Measurements from ENCODE around the gene TLE1.

The TLE1 gene

GRCh38 chr9:81686614-81687520, 2.5 kb downstream of the TLE1 start:
- DNase-seq: peak; percentile 57 to 88 (median 68)

DNA sequence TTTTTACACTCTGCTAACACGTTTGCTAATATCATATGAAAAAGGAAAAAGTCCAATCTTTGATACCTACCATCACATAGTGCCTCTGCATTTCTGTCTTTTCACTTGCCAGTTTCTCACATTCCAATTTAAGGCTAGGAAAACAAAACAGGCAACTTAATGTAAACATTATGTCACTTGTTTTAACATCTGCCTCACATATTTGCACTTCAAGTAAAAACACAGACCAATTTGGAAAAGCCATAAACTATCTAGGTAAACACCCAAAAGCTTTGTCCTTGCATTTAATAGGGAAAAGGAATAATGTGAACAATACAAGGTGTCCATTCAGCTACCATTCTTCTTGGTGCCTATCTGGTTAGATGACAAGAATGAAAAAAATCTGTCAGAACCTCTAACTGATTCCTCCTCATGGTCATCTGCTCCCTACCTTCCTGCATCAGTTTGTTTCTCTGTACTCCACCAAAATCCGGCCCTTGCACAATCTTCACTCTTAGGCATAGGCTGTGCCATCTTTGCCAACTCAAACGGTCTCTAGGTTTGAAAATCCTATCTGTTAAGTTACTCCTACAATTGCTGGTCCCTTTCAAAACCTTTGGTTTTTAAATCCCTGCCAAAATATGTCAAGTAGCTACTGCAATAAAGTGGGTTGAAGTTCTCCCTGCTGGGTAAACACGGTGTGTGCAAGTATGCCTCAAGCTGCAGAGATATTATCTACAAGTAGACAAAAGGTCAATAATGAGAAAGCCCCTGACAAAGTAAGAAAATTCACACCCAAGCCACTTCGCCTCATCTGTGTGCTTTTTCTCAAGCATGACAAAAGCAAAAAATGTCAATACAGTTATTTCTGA, 3.4 kb downstream of the TLE1 start:
- peak in 1 of 3 experiments; percentile 50 for DNase-seq

DNA sequence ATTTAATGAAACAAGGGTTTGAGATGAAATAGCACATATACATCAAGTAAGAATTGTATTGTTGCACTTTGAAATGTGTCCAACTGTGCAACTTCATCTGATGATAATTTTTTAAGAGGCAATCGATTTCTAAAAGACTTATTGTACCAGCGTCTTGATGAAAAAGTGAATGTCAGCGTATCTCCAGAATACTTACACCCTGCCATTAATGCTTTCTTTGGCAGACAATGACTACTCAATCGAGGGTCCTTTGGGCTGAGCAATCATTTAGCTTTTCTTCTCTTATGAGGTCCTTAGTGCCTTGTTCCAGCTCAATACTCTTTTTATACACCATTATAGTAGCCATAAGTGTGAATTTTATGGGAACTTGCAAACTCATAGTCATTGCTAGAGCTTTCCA, 4.7 kb downstream of the TLE1 start:
- DNase-seq: no peak

- DNase-seq: no peak
These were observed 5.6 kb downstream of the TLE1 start for GRCh38 chr9:81683704-81684103.

GRCh38 chr9:81683238-81683637, 6.1 kb downstream of the TLE1 start:
- DNase-seq: peak in 2 of 3 experiments; percentile 56 to 87

DNA sequence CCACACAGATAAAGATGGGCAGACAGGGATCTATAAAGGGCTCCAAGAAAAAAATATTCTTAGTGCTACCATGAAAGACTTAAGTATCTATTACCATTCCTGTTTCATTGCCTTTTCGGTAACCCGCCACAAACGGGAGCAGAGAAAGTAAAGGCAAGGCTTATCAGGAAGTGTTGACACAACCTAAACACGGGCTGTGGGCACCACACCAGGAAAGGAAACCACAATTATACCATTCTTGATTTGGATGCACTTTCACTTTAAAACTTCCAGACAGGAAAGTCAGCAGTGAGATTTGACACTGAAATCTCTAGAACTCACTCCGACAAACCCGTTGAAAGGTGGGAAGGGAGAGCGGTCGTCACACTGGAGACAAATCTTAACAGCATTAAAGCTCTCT, 6.5 kb downstream of the TLE1 start:
- DNase-seq: no peak

- DNase-seq: no peak
These were observed 7.2 kb downstream of the TLE1 start for GRCh38 chr9:81682177-81682576.

GRCh38 chr9:81680506-81680905, 8.8 kb downstream of the TLE1 start:
- DNase-seq: peak in 1 of 3 experiments; percentile 72

- DNase-seq: peak in 1 of 3 experiments; percentile 11
These were observed 9.3 kb downstream of the TLE1 start for GRCh38 chr9:81680006-81680405.

GRCh38 chr9:81678088-81678487, 11.3 kb downstream of the TLE1 start:
- DNase-seq: no peak

DNA sequence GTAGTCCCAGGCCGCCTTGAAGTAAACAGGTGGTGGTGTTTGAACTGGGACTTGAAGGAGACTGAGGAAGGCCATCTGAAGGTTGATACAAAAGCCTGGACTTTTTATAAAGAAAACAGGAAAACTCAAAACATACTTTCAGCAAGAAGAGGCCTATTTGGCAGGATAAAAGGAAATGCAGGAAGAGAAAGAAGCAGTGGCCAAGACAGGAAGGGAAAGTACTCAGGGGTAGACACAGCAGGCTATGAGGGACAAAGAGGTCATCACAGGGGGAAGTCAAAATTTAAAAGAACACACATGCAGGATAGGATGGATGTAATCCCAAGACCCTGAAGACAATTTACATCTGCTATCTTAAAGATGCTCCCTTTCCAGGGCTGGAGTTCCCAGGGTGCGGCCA, 13.0 kb downstream of the TLE1 start:
- DNase-seq: no peak

DNA sequence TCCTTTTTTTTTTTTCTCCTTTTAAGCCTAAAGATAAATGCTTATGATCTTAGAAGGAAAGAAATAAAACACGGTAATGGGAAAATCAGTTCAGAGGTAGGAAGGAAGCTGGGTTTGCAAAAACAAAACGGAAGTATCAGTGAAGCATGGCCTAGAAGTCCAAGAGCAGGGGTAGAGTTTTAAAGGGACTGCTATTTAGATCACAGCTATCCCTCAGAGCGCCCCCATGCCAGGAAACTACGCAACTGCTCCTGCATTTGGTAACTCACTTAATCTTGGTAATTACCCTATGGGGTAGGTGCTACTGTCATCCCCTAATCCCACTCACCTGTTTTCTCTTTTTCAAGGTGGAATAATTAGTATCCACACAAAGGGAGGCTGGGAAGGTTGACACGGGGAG, 16.0 kb downstream of the TLE1 start:
- no peak for DNase-seq

- DNase-seq: no peak
These were observed 17.5 kb downstream of the TLE1 start for GRCh38 chr9:81671880-81672280.

GRCh38 chr9:81669866-81670265, 19.5 kb downstream of the TLE1 start:
- DNase-seq: no peak

DNA sequence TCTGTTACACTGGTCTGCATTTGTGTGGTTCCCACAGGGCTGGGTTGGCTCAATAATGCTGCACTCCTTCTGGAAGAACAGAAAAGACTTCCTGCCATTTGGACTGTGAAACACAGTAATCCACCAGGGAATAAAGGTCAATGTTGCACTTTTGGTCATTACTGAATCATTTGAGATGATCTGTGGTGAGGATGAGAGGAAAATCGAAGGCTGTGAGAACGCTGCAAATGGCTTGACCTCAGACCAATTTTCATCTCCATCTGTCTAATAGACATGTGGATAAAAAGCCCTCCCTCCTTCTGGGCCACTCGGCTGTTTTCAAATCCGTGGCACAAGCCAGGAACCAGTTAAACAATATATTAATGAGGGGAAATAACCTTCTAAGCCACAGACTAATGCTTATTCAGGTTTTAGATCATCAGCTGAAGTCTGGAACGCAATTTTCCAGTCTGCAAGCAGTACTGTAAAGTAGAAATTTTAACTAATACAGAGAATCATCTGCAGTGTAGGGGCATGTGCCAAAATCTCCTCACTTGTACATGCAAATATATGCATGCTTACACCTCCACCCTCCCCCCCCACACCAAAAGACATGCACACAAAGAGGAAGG, 20.2 kb downstream of the TLE1 start:
- peak in 1 of 3 experiments; percentile 23 for DNase-seq

DNA sequence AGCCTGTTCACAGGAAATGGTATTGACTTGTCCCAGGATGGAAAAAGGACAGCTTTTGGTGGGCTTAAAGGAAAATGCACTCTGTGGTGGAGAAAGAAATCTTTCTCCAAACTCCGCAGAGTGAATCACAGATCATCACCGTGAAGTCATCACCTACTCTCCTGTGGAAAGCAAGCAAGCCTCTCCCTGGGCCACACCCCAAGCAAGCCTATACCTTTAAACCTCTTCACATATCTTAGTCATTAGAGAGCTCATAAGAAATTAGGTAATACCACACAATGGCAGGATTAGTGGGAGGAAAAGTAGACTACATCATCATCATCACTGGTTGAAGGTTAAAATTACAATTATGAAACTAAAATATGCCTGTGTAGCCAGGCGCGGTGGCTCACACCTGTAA, 23.2 kb downstream of the TLE1 start:
- no peak for DNase-seq

DNA sequence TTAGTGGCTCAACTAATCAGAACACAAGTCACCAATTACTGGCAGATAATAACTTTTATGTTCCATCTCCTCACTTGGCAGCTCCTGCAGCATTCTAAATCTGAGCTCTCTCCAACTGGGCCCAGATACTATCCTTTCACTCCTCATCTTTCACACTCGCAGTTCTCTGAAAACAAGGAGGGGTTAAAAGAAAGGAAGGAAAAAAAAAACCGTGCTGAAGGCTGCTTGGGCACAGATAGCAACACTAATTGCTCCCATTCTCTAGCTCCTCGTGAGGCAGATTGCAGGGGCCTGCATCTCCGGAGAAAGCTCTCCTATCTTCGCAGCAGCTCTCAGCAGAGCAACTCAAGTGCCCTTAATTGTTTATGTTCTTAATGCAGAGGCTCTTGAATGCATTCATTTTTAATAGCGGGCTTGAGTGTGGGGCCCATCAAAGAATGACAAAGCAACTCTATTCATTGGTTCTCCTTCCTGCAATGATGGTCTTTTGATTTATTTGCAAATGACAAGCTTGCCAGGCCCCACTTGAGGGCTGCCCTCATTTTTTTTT, 23.9 kb downstream of the TLE1 start:
- peak; percentile 64 to 95 (median 80) for DNase-seq

DNA sequence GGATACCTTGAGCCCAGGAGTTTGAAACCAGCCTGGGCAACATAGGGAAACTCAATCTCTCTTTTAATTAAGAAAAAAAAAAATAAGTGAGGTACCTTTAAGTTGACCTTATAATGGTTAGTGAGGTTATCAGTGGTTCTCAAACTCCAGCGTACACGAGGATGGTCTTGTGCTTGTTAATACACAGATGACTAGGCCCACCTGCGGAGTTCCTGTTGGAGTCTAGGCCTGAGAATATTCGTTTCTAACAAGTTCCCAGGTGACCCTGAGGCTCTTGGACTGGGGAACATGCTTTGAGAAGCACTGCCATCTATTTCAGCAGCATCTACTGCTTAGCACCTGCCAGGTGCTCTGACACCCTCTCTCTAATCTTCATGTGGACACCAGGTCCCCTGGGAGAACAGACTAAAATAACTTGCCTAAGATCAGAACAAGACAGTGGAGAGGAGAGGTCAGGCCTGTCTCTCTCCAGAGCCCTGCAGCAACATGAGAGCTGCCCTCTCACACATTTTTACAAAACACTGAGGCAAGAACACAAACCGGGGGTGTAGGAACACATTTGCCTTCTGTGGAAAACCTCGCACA, 24.6 kb downstream of the TLE1 start:
- peak in 2 of 3 experiments; percentile 16 to 78 for DNase-seq

DNA sequence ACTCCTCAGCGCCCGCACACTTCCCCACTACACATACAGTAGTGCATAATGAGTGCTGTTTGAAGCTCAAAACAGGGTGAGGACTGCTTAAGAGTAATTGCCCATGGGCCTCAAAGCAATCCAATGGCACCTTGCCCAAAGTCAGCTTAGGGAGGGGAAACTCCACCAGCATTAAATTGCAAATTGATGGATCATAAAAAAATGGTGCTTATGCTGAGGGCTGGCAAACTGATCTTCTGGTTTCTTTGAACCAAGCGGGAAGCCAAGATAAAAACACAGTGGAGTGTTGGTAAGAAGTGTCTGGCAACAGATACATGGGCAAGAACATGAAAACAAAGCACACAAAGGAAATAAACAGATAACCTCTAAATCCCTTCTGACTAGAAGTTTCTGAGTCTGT, 28.0 kb downstream of the TLE1 start:
- peak; percentile 17 to 79 (median 70) for DNase-seq

GRCh38 chr9:81656871-81657337, 32.4 kb downstream of the TLE1 start:
- DNase-seq: no peak

GRCh38 chr9:81656004-81656403, 33.3 kb downstream of the TLE1 start:
- no peak for DNase-seq

DNA sequence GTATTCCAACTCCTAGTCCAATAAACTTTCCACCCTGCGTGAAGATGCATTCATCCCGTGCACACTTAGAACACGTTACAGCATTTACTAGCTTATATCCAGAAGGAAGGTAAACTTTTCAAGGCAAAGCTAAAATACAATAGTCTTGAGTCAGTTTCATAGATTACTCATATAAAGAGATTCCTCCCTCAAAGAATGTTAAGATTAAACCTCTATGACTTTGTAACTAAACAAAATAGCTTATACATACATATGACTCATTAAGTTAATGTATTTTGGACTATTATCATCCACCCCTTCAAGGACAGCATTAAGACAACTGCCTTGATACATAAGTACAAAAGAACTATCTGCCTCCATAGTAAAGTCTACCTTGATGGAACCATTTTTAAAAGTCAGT, 36.1 kb downstream of the TLE1 start:
- DNase-seq: no peak

Data from NCI-H1417 (cell line).